NCI-H146 (cell line): ENCODE data around the gene RPN2.

Experiments
- DNase-seq: peaks from one replicate; lab custom pipeline; 2025; lab: John Stamatoyannopoulos, UW

The RPN2 gene

DNA sequence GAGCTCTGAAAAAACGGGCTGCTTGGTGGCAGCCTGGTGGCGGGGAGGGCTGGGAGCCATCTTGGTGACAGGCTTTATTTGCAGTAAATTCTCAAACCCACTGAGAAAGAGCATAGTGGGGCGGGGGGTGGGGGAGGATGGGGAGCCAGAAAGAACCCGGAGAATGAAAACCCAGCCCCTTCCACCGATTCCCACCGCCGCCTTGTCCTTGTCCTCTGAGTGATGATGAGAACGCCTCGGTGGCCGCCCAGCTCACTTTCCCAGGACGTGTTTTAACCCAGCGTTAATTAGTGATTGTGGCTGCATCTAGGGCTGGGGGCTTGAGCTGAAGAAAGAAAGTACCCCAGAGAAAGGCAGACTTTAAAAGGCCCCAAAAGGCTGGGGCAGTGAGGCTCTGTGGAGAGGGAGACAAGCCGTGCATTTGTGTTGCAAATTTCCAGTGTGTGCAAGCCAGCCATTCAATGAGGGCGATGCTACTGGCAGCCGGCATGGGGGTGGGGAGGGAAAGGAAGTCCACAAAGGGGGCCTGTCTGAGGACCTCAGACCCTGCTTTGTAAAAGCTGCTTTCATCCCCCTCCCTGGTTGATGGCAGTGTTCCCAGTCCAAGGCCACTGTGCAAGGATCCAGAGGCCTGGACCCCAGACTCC, 88.7 kb downstream of the RPN2 start:
- DNase-seq: no peak

- no peak for DNase-seq
Observed at GRCh38 chr20:37270576-37271420, 91.7 kb downstream of the RPN2 start.

GRCh38 chr20:37271421-37271768, 92.3 kb downstream of the RPN2 start:
- no peak for DNase-seq

GRCh38 chr20:37273988-37274387, 94.9 kb downstream of the RPN2 start:
- no peak for DNase-seq

DNA sequence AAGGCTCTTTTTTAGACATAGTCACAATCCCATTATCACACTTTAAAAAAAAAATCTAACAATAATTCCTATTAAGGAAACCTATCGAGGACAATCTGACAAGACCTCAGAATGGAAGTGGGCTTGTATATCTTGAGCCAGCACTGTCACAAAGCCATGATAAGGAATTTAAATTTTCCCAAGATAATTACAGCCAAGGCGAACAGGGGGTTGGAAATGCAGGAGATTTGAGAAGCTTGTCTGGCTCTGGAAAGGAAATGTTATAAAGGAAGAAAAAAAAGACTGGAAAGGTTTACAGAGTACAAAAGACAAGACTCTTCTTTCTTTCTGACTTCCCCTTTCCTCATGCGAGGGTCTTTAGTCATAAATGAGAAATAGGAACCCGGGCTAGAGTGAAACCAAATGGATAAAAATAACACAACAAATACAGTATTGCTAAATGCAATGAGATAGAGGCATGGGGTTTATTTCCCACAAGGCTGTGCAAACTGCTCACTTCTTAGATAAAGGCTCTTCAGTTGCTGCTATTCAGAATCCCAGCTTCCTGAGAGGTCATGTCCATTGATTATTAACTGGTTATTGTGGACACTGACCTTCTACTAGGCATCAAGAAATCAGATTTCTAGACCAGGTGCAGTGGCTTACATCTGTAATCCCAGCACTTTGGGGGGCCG, 95.9 kb downstream of the RPN2 start:
- DNase-seq: no peak

- DNase-seq: peak; percentile 15
Observed at GRCh38 chr20:37276494-37277252, 97.5 kb downstream of the RPN2 start.

GRCh38 chr20:37277253-37277593, 98.1 kb downstream of the RPN2 start:
- no peak for DNase-seq

DNA sequence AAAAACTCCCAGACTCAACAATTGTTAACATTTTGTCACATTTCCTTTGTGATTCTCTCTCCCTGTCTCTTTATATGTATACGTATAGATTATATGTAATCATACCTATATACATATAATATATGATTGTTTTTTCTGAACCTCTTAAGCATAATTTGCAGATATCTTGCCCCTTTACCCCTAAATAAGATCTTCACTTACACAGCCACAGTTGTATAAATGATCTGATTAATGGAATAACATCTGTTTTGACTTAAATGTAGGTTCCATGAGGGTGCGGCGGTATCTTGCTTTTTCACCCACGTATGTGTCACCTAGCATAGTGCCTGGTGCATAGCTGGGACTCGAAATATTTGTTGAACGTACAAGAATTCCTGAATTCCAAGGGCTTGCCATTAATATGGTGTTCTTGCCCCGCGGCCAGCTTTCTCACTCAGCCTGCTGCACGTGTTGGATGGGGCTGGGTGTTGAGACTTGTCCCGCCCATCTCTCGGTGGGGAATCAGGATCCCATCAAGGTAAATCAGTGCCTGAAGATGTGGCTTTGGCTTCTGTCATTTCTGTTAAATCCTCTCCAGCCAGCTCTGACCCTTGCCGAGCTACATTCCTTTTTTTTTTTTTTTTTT, 99.9 kb downstream of the RPN2 start:
- no peak for DNase-seq

GRCh38 chr20:37279820-37280219, 100.7 kb downstream of the RPN2 start:
- DNase-seq: no peak

DNA sequence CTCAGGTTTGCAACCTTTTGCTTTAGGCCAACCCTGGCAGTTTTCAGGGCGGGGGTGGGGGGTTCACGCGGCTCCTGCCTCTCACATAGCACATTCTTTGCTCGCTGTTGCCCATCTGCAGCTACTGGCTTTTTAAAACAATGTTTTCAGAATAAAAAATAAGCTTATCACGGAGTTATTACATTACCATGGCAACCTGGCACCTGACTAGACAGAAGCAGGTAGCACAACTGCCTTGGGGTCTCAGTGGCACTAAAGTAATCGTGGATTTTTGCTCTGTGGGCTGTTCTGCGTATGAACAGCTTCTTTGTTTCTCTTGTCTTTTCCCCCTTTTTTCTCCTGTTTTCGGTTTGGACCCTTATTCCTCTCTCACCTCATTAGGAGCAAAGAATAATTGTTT, 101.3 kb downstream of the RPN2 start:
- DNase-seq: no peak

- no peak for DNase-seq
Observed at GRCh38 chr20:37282556-37282955, 103.4 kb downstream of the RPN2 start.

GRCh38 chr20:37283530-37284195, 104.5 kb downstream of the RPN2 start:
- no peak for DNase-seq

DNA sequence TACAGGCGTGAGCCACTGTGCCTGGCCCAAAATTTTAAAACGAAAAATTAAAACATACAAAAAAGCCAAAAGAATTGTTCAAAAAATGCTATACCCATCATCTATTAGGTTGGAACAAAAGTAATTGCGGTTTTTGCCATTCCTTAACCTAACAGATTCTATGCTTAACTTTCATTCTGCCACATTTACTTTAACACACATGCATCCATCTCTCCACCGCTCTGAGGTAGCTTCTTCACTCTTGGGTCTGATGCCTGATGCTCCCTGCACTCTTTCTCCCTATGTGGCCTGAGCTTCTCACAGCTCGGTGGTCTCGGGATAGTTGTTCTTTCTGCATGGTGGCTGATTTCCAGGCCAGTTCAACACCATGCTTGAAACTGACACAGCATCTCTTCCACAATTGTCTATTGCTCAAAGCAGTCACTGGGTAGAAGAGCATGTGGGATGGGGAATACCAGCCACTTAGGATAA, 105.6 kb downstream of the RPN2 start:
- no peak for DNase-seq

DNA sequence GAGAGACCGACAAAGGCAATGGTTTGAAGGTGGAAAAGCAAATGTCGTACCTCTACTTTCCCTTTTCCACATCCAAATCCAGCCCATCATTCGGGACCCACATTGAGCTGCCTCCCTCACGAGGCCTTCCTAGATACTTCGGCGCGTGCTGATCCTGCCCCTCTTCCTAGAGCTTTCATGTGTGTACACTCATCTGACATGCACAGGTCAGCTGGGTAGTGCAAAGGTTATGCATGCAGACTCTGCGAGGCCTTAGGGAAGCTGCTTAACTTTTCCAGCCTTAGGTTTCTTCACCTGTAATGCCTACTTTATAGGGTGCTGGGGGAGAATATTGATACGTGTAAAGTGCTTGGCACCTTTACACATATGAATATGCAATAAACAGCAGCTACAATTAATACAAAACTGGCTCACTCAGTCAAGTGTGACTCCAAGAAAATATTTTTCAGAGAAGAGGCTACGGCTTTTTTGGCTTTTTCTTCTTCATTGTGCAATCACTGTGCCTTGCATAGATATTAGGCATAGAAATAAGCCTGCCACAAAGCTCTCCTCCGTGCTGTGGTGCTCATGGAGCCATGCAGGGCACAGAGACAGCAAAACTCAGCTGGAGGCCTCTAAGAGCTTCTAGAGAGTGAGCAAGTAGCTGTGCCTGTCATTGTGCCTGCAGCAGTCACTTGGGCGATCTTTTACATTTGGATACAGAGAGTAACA, 106.7 kb downstream of the RPN2 start:
- no peak for DNase-seq

DNA sequence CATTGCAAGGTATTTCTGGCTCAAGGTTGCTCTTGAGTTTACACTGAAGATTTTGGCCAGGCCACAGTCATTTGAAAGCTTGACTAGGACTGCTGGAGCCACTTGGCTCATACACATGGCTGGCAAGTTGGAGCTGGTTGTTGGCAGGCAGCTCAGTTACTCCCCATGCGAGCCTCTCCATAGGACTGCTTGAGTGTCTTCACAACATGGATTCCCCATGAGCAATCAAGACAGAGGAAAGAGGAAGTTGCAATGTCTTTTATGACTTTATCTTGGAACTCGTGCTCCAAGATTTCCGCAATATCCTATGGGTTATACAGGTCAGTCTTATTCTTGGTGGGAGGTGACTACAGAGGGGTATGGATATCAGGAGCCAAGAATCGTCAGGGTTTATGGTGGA, 109.0 kb downstream of the RPN2 start:
- no peak for DNase-seq

DNA sequence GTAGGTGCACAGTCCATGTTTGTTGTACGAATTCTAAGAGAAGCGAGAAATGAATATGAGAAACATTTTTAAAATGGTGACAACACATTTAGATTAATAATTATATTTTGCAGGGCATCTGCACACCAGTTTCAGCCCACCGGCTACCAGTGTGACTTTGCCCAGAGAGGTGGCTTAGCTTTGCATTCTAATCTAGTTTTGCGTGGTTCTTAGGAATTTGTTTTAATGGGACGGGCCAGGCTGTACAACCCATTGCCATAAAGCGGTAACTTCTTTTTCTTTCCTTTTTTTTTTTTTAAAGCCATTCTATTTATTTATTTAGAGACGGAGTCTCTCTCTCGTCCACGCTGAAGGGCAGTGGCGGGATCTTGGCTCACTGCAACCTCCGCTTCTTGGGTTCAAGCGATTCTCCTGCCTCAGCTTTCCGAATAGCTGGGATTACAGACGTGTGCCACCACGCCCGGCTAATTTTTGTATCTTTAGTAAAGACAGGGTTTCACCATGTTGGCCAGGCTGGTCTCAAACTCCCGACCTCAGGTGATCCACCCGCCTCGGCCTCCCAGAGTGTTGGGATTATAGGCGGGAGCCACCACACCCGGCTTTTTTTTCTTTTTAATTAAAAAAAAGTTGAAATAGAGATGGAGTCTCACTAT, 111.2 kb downstream of the RPN2 start:
- no peak for DNase-seq
